Measurements from ENCODE around the gene PACSIN1. TPM values are rescaled to one million over a fixed set of nuclear protein-coding genes. Genes with fewer than 3 reads are reported as not detected.

PACSIN1 gene
- total RNA-seq, 3 donors from 2014 or later: 0.29 to 0.33 TPM; not detected in 1

GRCh38 chr6:34524499-34524898 lies 58.6 kb downstream of the PACSIN1 start:
- Histone ChIP-seq H3K4me1 (peaks cover 0 to 5% of the 10 kb centered on the region in 2 donors), H3K27me3 (no peaks in the 10 kb centered on the region), H3K36me3 (no peaks in the 10 kb centered on the region), H3K4me3 (no peak overlapping the region), H3K9me3 (no peaks in the 10 kb centered on the region), H3K27ac (no peak overlapping the region)
- TF ChIP-seq, protein P1, sequence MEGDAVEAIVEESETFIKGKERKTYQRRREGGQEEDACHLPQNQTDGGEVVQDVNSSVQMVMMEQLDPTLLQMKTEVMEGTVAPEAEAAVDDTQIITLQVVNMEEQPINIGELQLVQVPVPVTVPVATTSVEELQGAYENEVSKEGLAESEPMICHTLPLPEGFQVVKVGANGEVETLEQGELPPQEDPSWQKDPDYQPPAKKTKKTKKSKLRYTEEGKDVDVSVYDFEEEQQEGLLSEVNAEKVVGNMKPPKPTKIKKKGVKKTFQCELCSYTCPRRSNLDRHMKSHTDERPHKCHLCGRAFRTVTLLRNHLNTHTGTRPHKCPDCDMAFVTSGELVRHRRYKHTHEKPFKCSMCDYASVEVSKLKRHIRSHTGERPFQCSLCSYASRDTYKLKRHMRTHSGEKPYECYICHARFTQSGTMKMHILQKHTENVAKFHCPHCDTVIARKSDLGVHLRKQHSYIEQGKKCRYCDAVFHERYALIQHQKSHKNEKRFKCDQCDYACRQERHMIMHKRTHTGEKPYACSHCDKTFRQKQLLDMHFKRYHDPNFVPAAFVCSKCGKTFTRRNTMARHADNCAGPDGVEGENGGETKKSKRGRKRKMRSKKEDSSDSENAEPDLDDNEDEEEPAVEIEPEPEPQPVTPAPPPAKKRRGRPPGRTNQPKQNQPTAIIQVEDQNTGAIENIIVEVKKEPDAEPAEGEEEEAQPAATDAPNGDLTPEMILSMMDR (IDR thresholded peaks at IDR 0.05): no peak
- TF ChIP-seq POLR2A (IDR thresholded peaks at IDR 0.05) (no peak), POLR2AphosphoS5 (IDR thresholded peaks at IDR 0.05) (no peak)
- no peak for DNase-seq (ENCODE audit: low spot score in 2 of 2)
- intact Hi-C loops (cut with DNase I; ENCODE audit: low total_unique reads): no loop called here

DNA sequence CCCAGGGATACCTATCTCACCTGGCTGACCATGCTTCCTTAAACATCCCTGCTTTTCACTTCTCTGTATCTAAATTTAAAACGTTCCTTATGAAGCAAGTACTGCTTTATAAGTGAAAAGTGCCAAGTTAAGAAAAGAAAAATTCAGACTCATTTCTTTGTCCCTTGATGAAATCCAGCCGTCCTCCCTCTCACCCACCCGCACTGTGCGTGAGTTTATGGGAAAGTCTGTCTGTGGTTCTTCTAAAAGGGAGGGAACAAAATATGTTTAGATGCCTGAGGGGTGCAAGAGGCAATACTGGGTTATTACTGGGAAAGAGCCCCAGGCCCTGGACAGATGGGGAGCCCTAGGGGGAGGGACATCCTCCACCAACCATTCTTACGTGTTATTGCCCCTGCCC lies 59.1 kb downstream of the PACSIN1 start:
- Histone ChIP-seq H3K4me3 (no peak overlapping the region), H3K36me3 (no peaks in the 10 kb centered on the region), H3K27me3 (no peaks in the 10 kb centered on the region), H3K27ac (no peak overlapping the region), H3K9me3 (no peaks in the 10 kb centered on the region), H3K4me1 (peaks cover 0 to 5% of the 10 kb centered on the region in 2 donors)
- TF ChIP-seq POLR2AphosphoS5 (IDR thresholded peaks at IDR 0.05): no peak
- TF ChIP-seq, protein P1 (IDR thresholded peaks at IDR 0.05): no peak
- no peak for TF ChIP-seq POLR2A (IDR thresholded peaks at IDR 0.05)
- DNase-seq (ENCODE audit: low spot score in 2 of 2): no peak
- intact Hi-C loops (cut with DNase I; ENCODE audit: low total_unique reads): no loop called here

GRCh38 chr6:34525431-34526175 lies 59.7 kb downstream of the PACSIN1 start:
- intact Hi-C loops (cut with DNase I; ENCODE audit: low total_unique reads): no loop called here
- Histone ChIP-seq H3K4me3 (no peak overlapping the region), H3K27ac (no peak overlapping the region), H3K27me3 (no peaks in the 10 kb centered on the region), H3K36me3 (no peaks in the 10 kb centered on the region), H3K9me3 (no peaks in the 10 kb centered on the region), H3K4me1 (peaks cover 0 to 5% of the 10 kb centered on the region in 2 donors)
- no peak for DNase-seq (ENCODE audit: low spot score in 2 of 2)
- TF ChIP-seq, protein P1 (IDR thresholded peaks at IDR 0.05): no peak
- TF ChIP-seq POLR2AphosphoS5 (IDR thresholded peaks at IDR 0.05): no peak
- TF ChIP-seq POLR2A (IDR thresholded peaks at IDR 0.05): no peak

DNA sequence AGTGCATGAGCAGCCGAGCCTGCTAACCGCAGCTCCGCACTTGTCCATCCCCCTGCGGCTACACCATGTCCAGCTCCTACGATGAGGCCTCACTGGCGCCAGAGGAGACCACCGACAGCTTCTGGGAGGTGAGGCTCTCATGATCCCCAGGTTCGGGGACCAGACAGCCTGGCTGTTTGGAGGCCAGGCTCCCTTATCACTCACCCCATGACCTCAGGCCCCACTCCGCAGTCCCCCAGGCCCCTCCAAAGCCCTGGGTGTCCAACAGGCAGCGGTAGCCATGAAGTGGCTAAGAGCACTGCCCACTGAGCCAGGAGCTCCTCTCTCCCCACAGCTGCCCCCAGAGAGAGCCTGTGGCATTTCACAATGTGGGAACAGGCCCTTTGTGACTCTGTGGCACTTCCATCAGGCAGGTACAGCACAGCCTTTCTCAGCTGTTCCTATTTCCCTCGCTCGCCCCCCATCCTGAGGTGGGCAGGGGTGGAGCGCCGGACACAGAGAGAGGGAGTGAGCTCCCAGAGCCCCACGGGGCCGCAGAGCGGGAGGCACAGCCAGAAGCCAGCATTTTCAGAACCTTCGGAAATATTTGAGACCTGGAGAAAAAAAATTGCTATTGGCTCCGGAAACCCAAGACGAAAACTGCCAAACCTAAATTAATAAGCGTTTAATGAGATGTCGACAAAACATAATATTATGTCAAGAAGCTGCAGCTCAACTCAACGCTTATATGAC lies 60.5 kb downstream of the PACSIN1 start:
- intact Hi-C loops (cut with DNase I; ENCODE audit: low total_unique reads): no loop called here
- DNase-seq (ENCODE audit: low spot score in 2 of 2): no peak
- Histone ChIP-seq H3K4me3 (peak overlapping the region; percentile 4 to 58 (median 39)), H3K27ac (peak overlapping the region; percentile 26 to 29), H3K36me3 (no peaks in the 10 kb centered on the region), H3K9me3 (no peaks in the 10 kb centered on the region), H3K4me1 (peaks cover 0 to 5% of the 10 kb centered on the region in 2 donors), H3K27me3 (no peaks in the 10 kb centered on the region)
- no peak for TF ChIP-seq POLR2AphosphoS5 (IDR thresholded peaks at IDR 0.05)
- TF ChIP-seq, protein P1 (IDR thresholded peaks at IDR 0.05): no peak
- no peak for TF ChIP-seq POLR2A (IDR thresholded peaks at IDR 0.05)

All from breast epithelium (tissue), 4 donors.